HG02588 (cell line): Measurements from ENCODE around the gene AUTS2.
"Not testable (repeated sequence)": the region's sequence is repeated elsewhere in the genome, so short reads cannot be mapped to it uniquely, and the experiment has no call there.

Experiments used
- ATAC-seq: cut with Tn5 transposase; IDR thresholded peaks from one replicate; pipeline ENCODE4 v1.9.1; 2021; ENCODE audit warnings: mild to moderate bottlenecking, moderate library complexity; ENCODE audit not compliant: unreplicated experiment

Gene AUTS2

DNA sequence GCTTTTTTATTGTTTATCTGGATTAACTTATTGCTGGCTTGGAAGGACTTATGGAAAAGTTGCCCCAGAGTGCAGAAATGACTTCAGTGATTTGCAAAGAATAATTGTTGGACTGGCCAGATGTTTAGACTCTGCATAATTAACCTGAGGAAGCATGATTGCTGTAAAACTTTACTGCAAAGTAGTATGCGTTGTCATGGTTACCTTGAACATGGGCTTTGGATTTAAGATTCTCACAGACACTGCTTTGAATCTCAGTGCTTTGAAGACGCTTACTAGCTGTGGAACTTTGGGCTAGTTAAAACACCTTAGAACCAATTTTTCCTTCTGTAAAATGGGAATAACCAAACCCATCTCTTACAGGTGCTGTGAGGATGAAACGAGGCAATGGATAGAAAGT, 1108.4 kb downstream of the AUTS2 start:
- ATAC-seq, result no peak

GRCh38 chr7:70707823-70708243, 1109.6 kb downstream of the AUTS2 start:
- no peak for ATAC-seq

GRCh38 chr7:70710011-70710480, 1111.8 kb downstream of the AUTS2 start:
- ATAC-seq, result no peak

- ATAC-seq, result no peak
Measured at GRCh38 chr7:70710651-70711050, 1112.4 kb downstream of the AUTS2 start.

GRCh38 chr7:70711452-70711851, 1113.2 kb downstream of the AUTS2 start:
- ATAC-seq, result no peak

- ATAC-seq, result no peak
Measured at GRCh38 chr7:70712942-70713341, 1114.7 kb downstream of the AUTS2 start.

DNA sequence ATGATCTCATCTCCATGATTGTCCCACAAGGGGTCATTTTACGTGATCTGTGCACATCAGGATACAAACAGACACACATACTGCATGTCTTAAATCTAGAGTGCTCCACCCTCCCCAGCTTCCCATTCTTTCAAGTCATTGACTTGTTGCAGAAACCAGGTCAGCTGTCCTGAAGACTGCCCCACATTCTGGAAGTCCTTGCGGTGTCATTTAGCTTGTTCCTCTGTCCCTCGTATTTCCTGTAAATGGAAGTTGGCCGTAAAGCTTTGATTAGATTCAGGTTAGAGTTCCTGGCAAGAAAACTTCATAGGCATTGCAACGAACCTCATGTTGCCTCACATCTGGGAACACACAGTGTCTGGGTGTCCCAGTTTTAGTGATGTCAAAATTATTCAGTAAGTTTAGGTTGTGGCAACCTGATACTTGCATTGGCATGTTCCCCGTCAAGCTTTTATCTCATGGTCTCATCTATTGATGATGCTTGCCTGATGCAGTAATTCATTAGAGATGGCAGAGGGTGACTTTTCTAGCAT, 1116.3 kb downstream of the AUTS2 start:
- ATAC-seq, result no peak

DNA sequence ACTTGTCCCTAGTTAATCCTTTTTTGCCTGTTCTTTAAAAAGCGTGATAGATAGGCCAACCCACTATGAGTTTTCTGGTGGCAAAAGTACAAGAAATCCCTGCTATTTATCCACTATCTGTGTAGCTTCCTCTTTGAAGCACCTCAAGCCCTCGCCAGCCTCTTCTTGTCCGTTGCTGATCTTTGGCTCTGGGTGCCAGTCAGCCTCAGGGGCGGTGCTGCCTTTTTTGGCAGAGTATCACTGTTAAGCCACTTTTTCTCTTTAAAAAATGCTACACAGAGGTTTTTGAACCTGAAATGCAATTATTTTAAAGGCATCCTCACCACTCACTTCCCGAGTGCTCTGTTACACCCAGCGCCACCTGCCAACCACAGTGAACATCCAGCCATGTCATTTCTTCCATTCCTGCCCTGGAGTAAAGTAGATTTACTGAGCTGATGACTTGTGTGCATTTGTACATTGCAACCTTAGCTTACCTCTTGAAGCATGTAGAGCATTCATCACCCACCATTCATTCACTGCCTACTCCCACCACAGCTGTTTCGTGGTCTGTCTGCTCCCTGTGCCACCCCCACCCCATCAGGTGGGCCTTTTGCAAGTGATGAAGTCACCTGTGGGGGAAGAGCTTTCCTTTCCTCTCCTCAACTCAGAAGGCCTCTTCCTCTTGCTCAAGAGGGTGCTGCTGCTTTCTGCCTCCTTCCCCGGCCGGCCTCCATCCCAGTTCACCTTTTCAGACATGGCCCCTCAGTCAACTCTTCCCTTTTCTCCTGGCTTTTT, 1119.5 kb downstream of the AUTS2 start:
- ATAC-seq, result no peak

DNA sequence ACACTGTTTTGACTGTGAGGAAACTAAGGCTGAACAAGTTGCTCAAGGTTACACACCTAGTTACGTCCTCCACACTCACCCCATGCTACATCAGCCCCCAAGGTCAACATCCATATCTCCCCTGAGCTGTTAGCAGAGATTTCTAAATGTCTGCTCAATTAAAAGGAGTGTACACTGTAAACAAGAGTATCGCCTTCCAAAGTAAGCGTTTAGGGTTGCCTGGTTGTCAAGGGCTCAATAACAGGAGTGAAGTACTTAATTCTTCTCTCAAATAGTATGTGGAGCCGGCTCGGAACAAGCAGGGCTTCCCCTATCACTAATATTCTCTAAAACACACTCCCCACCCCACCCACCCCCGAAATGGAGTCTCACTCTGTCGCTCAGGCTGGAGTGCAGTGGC, 1120.8 kb downstream of the AUTS2 start:
- no peak for ATAC-seq

- ATAC-seq, result no peak
Measured at GRCh38 chr7:70720191-70720873, 1122.1 kb downstream of the AUTS2 start.

GRCh38 chr7:70721500-70721899, 1123.2 kb downstream of the AUTS2 start:
- no peak for ATAC-seq

DNA sequence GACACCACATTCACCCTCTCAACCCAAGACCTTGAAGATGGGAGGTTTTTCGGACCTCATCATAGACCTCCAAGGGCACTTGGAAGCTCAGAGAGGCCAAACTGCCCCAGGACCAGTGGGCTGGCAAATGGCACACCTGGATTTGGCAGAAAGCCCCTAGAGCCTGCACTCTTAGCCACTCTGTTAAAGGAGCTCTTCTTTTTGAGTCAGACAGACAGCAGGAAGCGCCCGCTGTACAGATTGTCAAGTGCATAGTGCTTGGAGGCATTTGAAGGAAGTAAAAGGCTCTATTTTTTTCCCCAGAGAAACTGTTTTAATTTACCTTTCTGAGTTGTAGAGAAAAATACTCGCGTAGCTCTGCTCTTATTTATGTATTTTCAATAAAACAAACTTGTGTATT, 1125.1 kb downstream of the AUTS2 start:
- no peak for ATAC-seq

DNA sequence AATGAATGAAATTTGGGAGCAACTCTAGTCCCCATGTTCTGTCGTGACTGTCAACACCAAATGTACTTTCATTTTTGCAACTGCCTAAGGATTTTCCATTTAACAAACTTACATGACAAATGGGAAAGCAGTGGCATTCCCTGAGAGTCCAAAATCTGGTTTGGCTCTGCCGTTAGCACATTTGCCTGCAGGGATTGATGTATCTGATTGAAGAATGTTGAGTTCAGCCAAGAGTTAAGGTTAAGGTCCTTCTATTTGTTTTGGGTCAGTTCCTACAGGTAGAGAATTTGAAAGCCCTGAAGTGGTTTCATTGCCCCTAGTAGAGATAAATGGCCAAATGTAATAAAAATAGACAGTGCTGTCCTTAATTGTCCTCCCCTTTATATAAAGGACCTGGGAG, 1127.2 kb downstream of the AUTS2 start:
- no peak for ATAC-seq

DNA sequence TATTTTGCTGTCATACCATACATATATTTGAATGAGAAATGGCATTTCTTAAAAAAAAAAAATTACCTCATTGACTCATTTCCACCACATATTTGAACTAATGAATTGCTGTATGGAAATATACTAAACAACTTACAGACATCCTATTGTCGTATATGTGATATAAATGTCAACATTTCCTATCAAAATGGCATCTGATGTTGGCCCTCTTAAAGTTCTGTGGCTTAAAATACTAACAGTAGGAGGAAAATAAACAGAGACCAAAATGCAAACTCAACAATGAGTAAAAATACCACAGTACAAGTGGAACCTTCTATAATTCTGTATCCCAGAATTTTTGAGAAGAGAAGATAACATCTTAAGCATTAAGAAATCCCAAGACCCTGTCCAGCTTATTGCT, 1128.0 kb downstream of the AUTS2 start:
- ATAC-seq, result no peak

GRCh38 chr7:70726951-70727378, 1128.7 kb downstream of the AUTS2 start:
- peak; percentile 49 for ATAC-seq

- ATAC-seq, result no peak
Measured at GRCh38 chr7:70727861-70728260, 1129.6 kb downstream of the AUTS2 start.

GRCh38 chr7:70728872-70729552, 1130.7 kb downstream of the AUTS2 start:
- ATAC-seq, result no peak

- not testable (repeated sequence) for ATAC-seq
Measured at GRCh38 chr7:70729553-70730157, 1131.4 kb downstream of the AUTS2 start.

GRCh38 chr7:70730451-70731110, 1132.3 kb downstream of the AUTS2 start:
- ATAC-seq, result no peak

- ATAC-seq, result no peak
Measured at GRCh38 chr7:70733090-70733489, 1134.8 kb downstream of the AUTS2 start.
